Measurements from ENCODE around the gene ARL6IP5.

ARL6IP5 gene

GRCh38 chr3:69087030-69087791, 2.5 kb downstream of the ARL6IP5 start:
- Histone ChIP-seq H3K9ac (ENCODE audit: low read depth, low read length) (no peak overlapping the region), H3K4me3 (ENCODE audit: low read length) (no peak overlapping the region), H3K36me3 (ENCODE audit: insufficient read depth, low read length) (no peaks in the 10 kb centered on the region), H3K4me1 (ENCODE audit: insufficient read depth, low read length) (peaks cover 55% of the 10 kb centered on the region), H3K27me3 (ENCODE audit: insufficient read depth, low read length) (no peaks in the 10 kb centered on the region), H3K9me3 (ENCODE audit: insufficient read depth, low read depth, low read length) (no peaks in the 10 kb centered on the region), H3K27ac (ENCODE audit: low read depth, low read length) (no peak overlapping the region)
- WGBS, result 88% methylated on average over 3 of the region's 3 CpGs

GRCh38 chr3:69088063-69088462, 3.3 kb downstream of the ARL6IP5 start:
- Histone ChIP-seq H3K27me3 (ENCODE audit: insufficient read depth, low read length) (no peaks in the 10 kb centered on the region), H3K4me3 (ENCODE audit: low read length) (no peak overlapping the region), H3K4me1 (ENCODE audit: insufficient read depth, low read length) (peaks cover 48% of the 10 kb centered on the region), H3K9me3 (ENCODE audit: insufficient read depth, low read depth, low read length) (no peaks in the 10 kb centered on the region), H3K27ac (ENCODE audit: low read depth, low read length) (no peak overlapping the region), H3K36me3 (ENCODE audit: insufficient read depth, low read length) (no peaks in the 10 kb centered on the region), H3K9ac (ENCODE audit: low read depth, low read length) (no peak overlapping the region)
- WGBS, result 96% methylated on average over 2 of the region's 2 CpGs

GRCh38 chr3:69090021-69090420, 5.3 kb downstream of the ARL6IP5 start:
- WGBS, result 91% methylated on average over 3 of the region's 3 CpGs
- H3K4me1 ChIP-seq (ENCODE audit: insufficient read depth, low read length), result peaks cover 42% of the 10 kb centered on the region
- no peaks in the 10 kb centered on the region for H3K36me3 ChIP-seq (ENCODE audit: insufficient read depth, low read length)
- no peaks in the 10 kb centered on the region for H3K9me3 ChIP-seq (ENCODE audit: insufficient read depth, low read depth, low read length)
- no peaks in the 10 kb centered on the region for H3K27me3 ChIP-seq (ENCODE audit: insufficient read depth, low read length)
- H3K27ac ChIP-seq (ENCODE audit: low read depth, low read length), result no peak overlapping the region; the same call in 1 of the 2 replicates
- no peak overlapping the region for H3K4me3 ChIP-seq (ENCODE audit: low read length)
- no peak overlapping the region for H3K9ac ChIP-seq (ENCODE audit: low read depth, low read length)

GRCh38 chr3:69091389-69092029, 6.8 kb downstream of the ARL6IP5 start:
- no peak overlapping the region for H3K27ac ChIP-seq (ENCODE audit: low read depth, low read length)
- H3K9me3 ChIP-seq (ENCODE audit: insufficient read depth, low read depth, low read length), result no peaks in the 10 kb centered on the region
- no peaks in the 10 kb centered on the region for H3K27me3 ChIP-seq (ENCODE audit: insufficient read depth, low read length)
- no peaks in the 10 kb centered on the region for H3K36me3 ChIP-seq (ENCODE audit: insufficient read depth, low read length)
- no peak overlapping the region for H3K4me3 ChIP-seq (ENCODE audit: low read length)
- WGBS, result 92% methylated on average over 4 of the region's 5 CpGs
- no peak overlapping the region for H3K9ac ChIP-seq (ENCODE audit: low read depth, low read length)
- peaks cover 38% of the 10 kb centered on the region for H3K4me1 ChIP-seq (ENCODE audit: insufficient read depth, low read length)

- Histone ChIP-seq H3K36me3 (ENCODE audit: insufficient read depth, low read length) (no peaks in the 10 kb centered on the region), H3K4me3 (ENCODE audit: low read length) (no peak overlapping the region), H3K27me3 (ENCODE audit: insufficient read depth, low read length) (no peaks in the 10 kb centered on the region), H3K4me1 (ENCODE audit: insufficient read depth, low read length) (peaks cover 39% of the 10 kb centered on the region), H3K9ac (ENCODE audit: low read depth, low read length) (no peak overlapping the region), H3K27ac (ENCODE audit: low read depth, low read length) (no peak overlapping the region), H3K9me3 (ENCODE audit: insufficient read depth, low read depth, low read length) (no peaks in the 10 kb centered on the region)
- WGBS, result 67% methylated on average over 4 of the region's 4 CpGs
These were observed 7.3 kb downstream of the ARL6IP5 start for GRCh38 chr3:69092030-69092516.

GRCh38 chr3:69094467-69095205, 9.9 kb downstream of the ARL6IP5 start:
- Histone ChIP-seq H3K27me3 (ENCODE audit: insufficient read depth, low read length) (no peaks in the 10 kb centered on the region), H3K36me3 (ENCODE audit: insufficient read depth, low read length) (no peaks in the 10 kb centered on the region), H3K4me3 (ENCODE audit: low read length) (no peak overlapping the region), H3K4me1 (ENCODE audit: insufficient read depth, low read length) (peaks cover 28% of the 10 kb centered on the region), H3K9me3 (ENCODE audit: insufficient read depth, low read depth, low read length) (no peaks in the 10 kb centered on the region), H3K9ac (ENCODE audit: low read depth, low read length) (no peak overlapping the region), H3K27ac (ENCODE audit: low read depth, low read length) (peak overlapping the region; percentile 30; the same call in 1 of the 2 replicates)
- 95% methylated on average over 7 of the region's 8 CpGs for WGBS

GRCh38 chr3:69095636-69096035, 10.9 kb downstream of the ARL6IP5 start:
- Histone ChIP-seq H3K4me3 (ENCODE audit: low read length) (no peak overlapping the region), H3K9ac (ENCODE audit: low read depth, low read length) (no peak overlapping the region), H3K4me1 (ENCODE audit: insufficient read depth, low read length) (peaks cover 25% of the 10 kb centered on the region)

GRCh38 chr3:69096299-69096698, 11.6 kb downstream of the ARL6IP5 start:
- Histone ChIP-seq H3K4me1 (ENCODE audit: insufficient read depth, low read length) (peaks cover 24% of the 10 kb centered on the region), H3K27ac (ENCODE audit: low read depth, low read length) (no peak overlapping the region), H3K36me3 (ENCODE audit: insufficient read depth, low read length) (no peaks in the 10 kb centered on the region), H3K4me3 (ENCODE audit: low read length) (no peak overlapping the region), H3K27me3 (ENCODE audit: insufficient read depth, low read length) (no peaks in the 10 kb centered on the region), H3K9ac (ENCODE audit: low read depth, low read length) (no peak overlapping the region), H3K9me3 (ENCODE audit: insufficient read depth, low read depth, low read length) (no peaks in the 10 kb centered on the region)
- 79% methylated on average over 5 of the region's 5 CpGs for WGBS

More at GRCh38 chr3:69095636-69096035, 10.9 kb downstream of the ARL6IP5 start:
- Histone ChIP-seq H3K27ac (ENCODE audit: low read depth, low read length) (no peak overlapping the region), H3K9me3 (ENCODE audit: insufficient read depth, low read depth, low read length) (no peaks in the 10 kb centered on the region), H3K36me3 (ENCODE audit: insufficient read depth, low read length) (no peaks in the 10 kb centered on the region), H3K27me3 (ENCODE audit: insufficient read depth, low read length) (no peaks in the 10 kb centered on the region)
- 94% methylated on average over 5 of the region's 5 CpGs for WGBS

GRCh38 chr3:69097407-69098086, 12.8 kb downstream of the ARL6IP5 start:
- H3K27ac ChIP-seq (ENCODE audit: low read depth, low read length), result no peak overlapping the region

GRCh38 chr3:69099576-69099975, 14.8 kb downstream of the ARL6IP5 start:
- WGBS, result 98% methylated on average over 2 of the region's 4 CpGs
- no peak overlapping the region for H3K9ac ChIP-seq (ENCODE audit: low read depth, low read length)
- no peaks in the 10 kb centered on the region for H3K27me3 ChIP-seq (ENCODE audit: insufficient read depth, low read length)
- H3K27ac ChIP-seq (ENCODE audit: low read depth, low read length), result no peak overlapping the region
- no peak overlapping the region for H3K4me3 ChIP-seq (ENCODE audit: low read length)
- peaks cover 21% of the 10 kb centered on the region for H3K36me3 ChIP-seq (ENCODE audit: insufficient read depth, low read length)
- H3K9me3 ChIP-seq (ENCODE audit: insufficient read depth, low read depth, low read length), result no peaks in the 10 kb centered on the region
- peaks cover 7% of the 10 kb centered on the region; the same call in 1 of the 2 replicates for H3K4me1 ChIP-seq (ENCODE audit: insufficient read depth, low read length)

More at GRCh38 chr3:69097407-69098086, 12.8 kb downstream of the ARL6IP5 start:
- peaks cover 14% of the 10 kb centered on the region for H3K4me1 ChIP-seq (ENCODE audit: insufficient read depth, low read length)
- no peak overlapping the region for H3K4me3 ChIP-seq (ENCODE audit: low read length)
- peaks cover 7% of the 10 kb centered on the region for H3K36me3 ChIP-seq (ENCODE audit: insufficient read depth, low read length)
- 94% methylated on average over 7 of the region's 9 CpGs for WGBS
- H3K27me3 ChIP-seq (ENCODE audit: insufficient read depth, low read length), result no peaks in the 10 kb centered on the region
- no peaks in the 10 kb centered on the region for H3K9me3 ChIP-seq (ENCODE audit: insufficient read depth, low read depth, low read length)
- H3K9ac ChIP-seq (ENCODE audit: low read depth, low read length), result no peak overlapping the region

Data from HUES64 (cell line).